ENCODE measurements around the gene NOTCH3.

NOTCH3 gene

GRCh38 chr19:15201374-15202023 lies 704 bp upstream of the NOTCH3 start:
- DNase-seq (ENCODE audit: insufficient read length): no peak
- TF ChIP-seq POLR2AphosphoS5 (IDR thresholded peaks at IDR 0.05; ENCODE audit: low read depth, low read length) (no peak), TAF1 (IDR thresholded peaks at IDR 0.05; ENCODE audit: borderline replicate concordance, low read depth, low read length) (no peak), POLR2A (IDR thresholded peaks at IDR 0.05; ENCODE audit: low read depth, low read length) (no peak)
- no peak for FAIRE-seq

DNA sequence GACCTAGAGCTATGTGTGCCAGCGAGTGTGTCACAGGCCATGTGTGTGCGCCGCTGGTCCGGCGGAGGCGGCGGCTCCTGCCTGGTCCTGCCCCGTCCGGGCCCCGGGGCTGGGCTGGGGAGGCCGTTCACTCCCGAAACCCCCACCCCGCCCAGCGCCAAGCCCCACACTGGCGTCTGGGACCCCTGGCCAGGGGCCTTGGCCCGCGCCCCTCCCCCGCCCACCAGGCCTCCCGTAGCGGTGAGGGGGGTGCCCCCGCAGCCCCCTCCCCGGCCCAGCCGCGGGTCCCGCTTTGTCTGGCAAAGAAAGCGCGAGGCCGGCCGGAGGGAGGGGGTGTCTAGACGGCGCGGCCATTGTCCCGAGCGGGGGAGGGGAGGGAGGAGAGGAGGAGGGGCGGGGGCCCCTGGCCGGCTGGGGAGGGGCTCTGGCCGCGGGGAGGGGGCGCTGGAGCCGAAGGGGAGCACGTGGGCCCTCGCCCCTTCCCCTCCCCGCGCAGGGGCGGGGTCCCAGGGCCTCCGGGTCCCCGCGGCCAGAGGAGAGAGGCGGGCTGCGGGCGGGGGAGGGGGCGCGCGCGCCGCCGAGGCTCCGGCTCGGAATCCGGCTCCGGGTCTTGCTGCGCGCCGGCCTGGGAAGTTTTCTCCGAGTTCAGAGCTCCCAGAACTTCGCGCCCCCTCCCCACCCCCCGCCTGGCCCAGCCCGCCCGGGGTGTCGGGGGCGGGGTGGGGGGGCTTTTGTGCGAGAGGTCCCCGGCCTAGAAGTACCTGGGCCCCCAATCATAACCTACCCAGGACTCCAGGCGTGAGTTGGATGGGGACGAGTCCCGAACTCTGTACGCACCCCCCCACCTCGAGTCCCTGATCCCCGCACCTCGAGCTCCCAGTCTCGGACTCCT lies 888 bp downstream of the NOTCH3 start:
- FAIRE-seq (no peak), DNase-seq (ENCODE audit: insufficient read length) (no peak)
- TF ChIP-seq TAF1 (IDR thresholded peaks at IDR 0.05; ENCODE audit: borderline replicate concordance, low read depth, low read length) (no peak), POLR2A (IDR thresholded peaks at IDR 0.05; ENCODE audit: low read depth, low read length) (no peak), POLR2AphosphoS5 (IDR thresholded peaks at IDR 0.05; ENCODE audit: low read depth, low read length) (no peak)

DNA sequence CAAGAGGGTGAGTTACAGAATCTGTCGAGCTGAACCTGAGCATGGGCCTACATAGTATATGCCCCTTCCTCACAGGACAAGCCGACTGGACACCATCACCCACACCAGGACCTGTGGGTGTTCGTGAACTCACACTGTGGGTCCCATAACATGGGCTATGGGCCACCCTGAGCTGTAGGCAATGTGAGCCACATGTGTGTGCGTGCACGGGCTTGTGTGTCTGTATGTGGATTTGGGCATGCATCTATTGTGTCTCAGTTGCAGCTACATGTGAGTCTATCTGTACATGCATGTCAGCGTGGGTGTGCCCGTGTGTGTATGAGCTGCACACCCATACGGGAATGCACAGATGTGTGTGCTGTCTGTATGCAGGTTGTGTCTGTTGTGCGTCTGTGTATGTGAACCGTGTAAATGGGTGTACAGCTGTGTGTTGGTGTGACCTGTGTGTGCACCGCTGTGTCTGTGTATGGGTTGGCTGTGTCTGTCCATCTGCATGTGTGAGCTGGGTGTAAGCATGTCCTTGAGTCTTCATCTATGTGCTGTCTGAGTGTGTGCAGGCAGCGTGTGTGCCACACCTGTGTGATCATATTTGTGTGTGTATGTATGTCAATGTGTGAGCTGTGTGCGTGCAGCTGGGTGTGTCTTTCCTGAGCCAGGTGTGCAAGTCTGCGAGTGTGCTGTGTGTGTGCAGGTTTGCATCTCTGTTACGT lies 1.7 kb downstream of the NOTCH3 start:
- no peak for DNase-seq (ENCODE audit: insufficient read length)
- FAIRE-seq: no peak
- no peak for TF ChIP-seq TAF1 (IDR thresholded peaks at IDR 0.05; ENCODE audit: borderline replicate concordance, low read depth, low read length)
- TF ChIP-seq POLR2A (IDR thresholded peaks at IDR 0.05; ENCODE audit: low read depth, low read length): no peak
- TF ChIP-seq POLR2AphosphoS5 (IDR thresholded peaks at IDR 0.05; ENCODE audit: low read depth, low read length): no peak

DNA sequence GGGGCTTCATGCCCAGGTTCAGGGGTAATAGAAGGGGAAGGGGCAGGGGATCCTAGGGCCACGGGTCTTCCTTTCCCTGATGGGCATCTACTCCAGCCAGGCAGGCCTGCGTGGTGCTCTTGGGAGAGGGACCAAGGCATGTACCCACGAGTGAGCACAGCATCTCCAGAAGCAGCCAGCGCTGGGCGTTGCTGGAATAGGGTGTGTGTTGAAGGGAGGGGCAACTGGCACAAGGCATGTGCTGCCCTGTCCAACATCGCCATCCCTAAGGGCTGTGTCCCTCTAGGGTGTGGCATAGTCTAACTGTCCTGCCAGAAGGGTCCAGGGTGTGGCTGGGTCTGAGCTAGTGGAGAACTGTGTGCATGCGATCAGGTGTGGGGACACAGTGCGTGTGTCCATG lies 2.9 kb downstream of the NOTCH3 start:
- FAIRE-seq: no peak
- no peak for DNase-seq (ENCODE audit: insufficient read length)

GRCh38 chr19:15197275-15197941 lies 3.4 kb downstream of the NOTCH3 start:
- TF ChIP-seq POLR2AphosphoS5 (IDR thresholded peaks at IDR 0.05; ENCODE audit: low read depth, low read length) (no peak), TAF1 (IDR thresholded peaks at IDR 0.05; ENCODE audit: borderline replicate concordance, low read depth, low read length) (no peak), POLR2A (IDR thresholded peaks at IDR 0.05; ENCODE audit: low read depth, low read length) (no peak)
- no peak for FAIRE-seq
- no peak for DNase-seq (ENCODE audit: insufficient read length)

More for the DNA sequence above, 2.9 kb downstream of the NOTCH3 start:
- no peak for TF ChIP-seq POLR2AphosphoS5 (IDR thresholded peaks at IDR 0.05; ENCODE audit: low read depth, low read length)
- TF ChIP-seq TAF1 (IDR thresholded peaks at IDR 0.05; ENCODE audit: borderline replicate concordance, low read depth, low read length): no peak
- no peak for TF ChIP-seq POLR2A (IDR thresholded peaks at IDR 0.05; ENCODE audit: low read depth, low read length)

- no peak for DNase-seq (ENCODE audit: insufficient read length)
- no peak for FAIRE-seq
- no peak for TF ChIP-seq POLR2AphosphoS5 (IDR thresholded peaks at IDR 0.05; ENCODE audit: low read depth, low read length)
- TF ChIP-seq TAF1 (IDR thresholded peaks at IDR 0.05; ENCODE audit: borderline replicate concordance, low read depth, low read length): no peak
- TF ChIP-seq POLR2A (IDR thresholded peaks at IDR 0.05; ENCODE audit: low read depth, low read length): no peak
These were observed 4.3 kb downstream of the NOTCH3 start for GRCh38 chr19:15196360-15197005.

GRCh38 chr19:15195371-15196334 lies 5.1 kb downstream of the NOTCH3 start:
- FAIRE-seq: no peak
- TF ChIP-seq POLR2AphosphoS5 (IDR thresholded peaks at IDR 0.05; ENCODE audit: low read depth, low read length) (no peak), POLR2A (IDR thresholded peaks at IDR 0.05; ENCODE audit: low read depth, low read length) (no peak), TAF1 (IDR thresholded peaks at IDR 0.05; ENCODE audit: borderline replicate concordance, low read depth, low read length) (no peak)
- no peak for DNase-seq (ENCODE audit: insufficient read length)

DNA sequence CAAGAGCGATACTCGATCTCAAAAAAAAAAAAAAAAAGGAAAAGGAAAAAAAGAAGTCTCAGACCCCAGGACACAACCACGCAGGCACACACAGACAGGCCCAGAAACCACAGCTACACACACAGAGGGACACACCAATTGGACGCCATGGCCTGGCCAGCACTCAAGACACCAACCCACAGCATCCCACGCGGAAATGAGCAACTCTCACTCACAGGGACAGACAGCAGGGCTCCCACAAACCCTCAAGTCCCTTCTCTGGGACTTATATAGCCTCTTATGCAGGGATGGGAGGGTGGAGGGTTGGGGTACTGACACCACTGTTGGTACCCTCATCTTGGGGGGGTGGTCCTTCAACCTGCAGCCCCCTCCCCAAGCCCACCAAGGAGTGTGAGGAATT lies 5.9 kb downstream of the NOTCH3 start:
- no peak for FAIRE-seq
- TF ChIP-seq POLR2AphosphoS5 (IDR thresholded peaks at IDR 0.05; ENCODE audit: low read depth, low read length): no peak
- no peak for TF ChIP-seq POLR2A (IDR thresholded peaks at IDR 0.05; ENCODE audit: low read depth, low read length)
- TF ChIP-seq TAF1 (IDR thresholded peaks at IDR 0.05; ENCODE audit: borderline replicate concordance, low read depth, low read length): no peak
- no peak for DNase-seq (ENCODE audit: insufficient read length)

- DNase-seq (ENCODE audit: insufficient read length) (no peak), FAIRE-seq (no peak)
- no peak for TF ChIP-seq POLR2A (IDR thresholded peaks at IDR 0.05; ENCODE audit: low read depth, low read length)
- TF ChIP-seq TAF1 (IDR thresholded peaks at IDR 0.05; ENCODE audit: borderline replicate concordance, low read depth, low read length): no peak
- no peak for TF ChIP-seq POLR2AphosphoS5 (IDR thresholded peaks at IDR 0.05; ENCODE audit: low read depth, low read length)
These were observed 8.8 kb downstream of the NOTCH3 start for GRCh38 chr19:15191982-15192381.

DNA sequence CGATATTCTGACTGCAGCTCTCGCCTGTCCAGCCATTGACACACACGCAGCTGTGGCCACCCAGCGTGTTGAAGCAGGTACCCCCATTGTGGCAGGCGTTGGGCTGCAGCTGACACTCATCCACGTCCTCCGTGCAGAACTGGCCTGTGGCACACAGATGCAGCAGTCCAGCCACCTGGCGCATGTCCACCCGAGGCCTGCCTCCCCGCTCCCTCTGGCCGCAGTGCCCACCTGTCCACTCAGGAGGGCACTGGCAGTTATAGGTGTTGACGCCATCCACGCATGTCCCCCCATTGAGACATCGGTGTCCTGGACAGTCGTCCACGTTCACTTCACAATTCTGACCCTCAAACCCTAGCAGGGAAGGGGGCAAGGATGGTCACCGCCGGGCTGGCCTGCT lies 9.3 kb downstream of the NOTCH3 start:
- TF ChIP-seq POLR2AphosphoS5 (IDR thresholded peaks at IDR 0.05; ENCODE audit: low read depth, low read length): no peak
- no peak for TF ChIP-seq TAF1 (IDR thresholded peaks at IDR 0.05; ENCODE audit: borderline replicate concordance, low read depth, low read length)
- no peak for TF ChIP-seq POLR2A (IDR thresholded peaks at IDR 0.05; ENCODE audit: low read depth, low read length)
- FAIRE-seq (no peak), DNase-seq (ENCODE audit: insufficient read length) (no peak)
